Esophagus muscularis mucosa (tissue), 4 donors: Measurements from ENCODE around the gene IMPG2. TPM values are rescaled to one million over a fixed set of nuclear protein-coding genes. Genes with fewer than 3 reads are reported as not detected.

ENCODE experiments used
- DNase-seq: peaks from one replicate; pipeline ENCODE4 v3.0.0-alpha.2; 2017; ENCODE audit errors: extremely low spot score
- H3K27ac ChIP-seq, 4 donors: fragments of 200-600 bp; sonication (generic); replicated peaks in 1 of 4; 1 replicate in 3 of 4; 2 replicates in 1 of 4; pipeline ENCODE4 v1.5.1; 2016 to 2019; ENCODE audit warnings: mild to moderate bottlenecking in 1 of 4
- H3K27me3 ChIP-seq, 4 donors: fragments of 200-600 bp; sonication (generic); one replicate each; pipeline versions ENCODE4 v1.5.1 to v1.6.0; 2016 to 2019
- H3K36me3 ChIP-seq, 4 donors: fragments of 200-600 bp; sonication (generic); one replicate each; pipeline ENCODE4 v1.5.1; 2016 to 2019
- H3K4me1 ChIP-seq, 4 donors: fragments of 200-600 bp; sonication (generic); one replicate each; pipeline ENCODE4 v1.5.1; 2016 to 2019
- H3K4me3 ChIP-seq, 4 donors: fragments of 200-600 bp; sonication (generic); 1 replicate in 2 of 4; 2 replicates in 2 of 4; pipeline ENCODE4 v1.5.1; 2016 to 2019; ENCODE audit warnings: mild to moderate bottlenecking in 4 of 4, moderate library complexity in 1 of 4
- H3K9me3 ChIP-seq, 4 donors: fragments of 200-600 bp; sonication (generic); 1 replicate in 3 of 4; 2 replicates in 1 of 4; pipeline ENCODE4 v1.5.1; 2016 to 2019
- EP300 ChIP-seq: sonication (generic); formaldehyde crosslinking; IDR thresholded peaks from one replicate; pipeline ENCODE4 v1.6.1; 2017; ENCODE audit warnings: antibody characterized with exemption
- POLR2A ChIP-seq: fragments of 450-650 bp; IDR thresholded peaks from one replicate; pipeline ENCODE4 v1.6.1; 2017; ENCODE audit warnings: antibody characterized with exemption, moderate library complexity, mild to moderate bottlenecking, low read depth
- POLR2AphosphoS5 ChIP-seq, 2 donors: sonication (generic); formaldehyde crosslinking; IDR thresholded peaks; one replicate each; pipeline ENCODE4 v1.6.1; 2017; ENCODE audit warnings: antibody characterized with exemption in 2 of 2
- WGBS: methylation state at CpG from one replicate; pipeline ENCODE4 v1.1.5; 2018; 5-methylcytosine and 5-hydroxymethylcytosine counted together
- intact Hi-C: fragments of 100-400 bp; cut with DNase I; formaldehyde crosslinking; loops from one replicate; pipeline ENCODE4 v1.15.1; 2023
- total RNA-seq, 4 donors: library from RNA; depleted of rRNA; stranded (reverse); fragments of >200 nt; gene quantifications; one replicate each; pipeline versions ENCODE4 v1.1.0 to v1.2.1, GENCODE V29; 2016
- TF ChIP-seq, protein P1 (sequence below), 3 experiments: fragments of 200-600 bp in 2 of 3; fragments of 450-650 bp in 1 of 3; sonication (generic) in 2 of 3; IDR thresholded peaks; one replicate each; pipeline ENCODE4 v1.5.1; 2017 to 2019; ENCODE audit warnings: antibody characterized with exemption in 3 of 3, mild to moderate bottlenecking in 2 of 3, moderate library complexity in 1 of 3

The IMPG2 gene
- total RNA-seq, 4 donors from 2014 or later: 0.78 to 0.83 (median 0.82) TPM

DNA sequence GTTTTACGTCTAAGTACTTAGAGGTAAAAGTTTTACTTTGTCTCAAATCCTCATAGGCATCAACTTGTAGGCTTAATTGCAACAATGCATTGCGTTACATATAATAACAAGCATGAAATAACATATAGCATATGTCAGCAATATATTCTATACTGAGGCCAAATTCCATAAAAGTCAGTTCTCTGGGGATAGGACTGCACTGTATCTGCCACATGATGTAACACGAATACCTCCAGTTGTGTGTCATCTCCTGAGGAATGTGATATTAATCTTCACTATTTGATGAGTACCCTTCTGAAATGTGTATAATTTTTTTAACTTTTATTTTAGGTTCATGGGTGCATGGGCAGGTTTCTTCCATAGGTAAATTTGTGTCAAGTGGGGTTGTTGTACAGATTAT is 126.4 kb downstream of the IMPG2 start:
- Histone ChIP-seq H3K4me3 (no peak overlapping the region), H3K4me1 (peaks cover 0 to 14% (median 12%) of the 10 kb centered on the region in 4 donors), H3K36me3 (no peaks in the 10 kb centered on the region), H3K27me3 (no peaks in the 10 kb centered on the region), H3K27ac (no peak overlapping the region), H3K9me3 (no peaks in the 10 kb centered on the region)
- 91% methylated on average over 3 of the region's 3 CpGs for WGBS
- intact Hi-C loops: loop anchor here (10.0 kb wide), 1 partner anchor 449 kb away; no protein-coding TSS in a partner anchor
- DNase-seq: no peak
- TF ChIP-seq, protein P1, sequence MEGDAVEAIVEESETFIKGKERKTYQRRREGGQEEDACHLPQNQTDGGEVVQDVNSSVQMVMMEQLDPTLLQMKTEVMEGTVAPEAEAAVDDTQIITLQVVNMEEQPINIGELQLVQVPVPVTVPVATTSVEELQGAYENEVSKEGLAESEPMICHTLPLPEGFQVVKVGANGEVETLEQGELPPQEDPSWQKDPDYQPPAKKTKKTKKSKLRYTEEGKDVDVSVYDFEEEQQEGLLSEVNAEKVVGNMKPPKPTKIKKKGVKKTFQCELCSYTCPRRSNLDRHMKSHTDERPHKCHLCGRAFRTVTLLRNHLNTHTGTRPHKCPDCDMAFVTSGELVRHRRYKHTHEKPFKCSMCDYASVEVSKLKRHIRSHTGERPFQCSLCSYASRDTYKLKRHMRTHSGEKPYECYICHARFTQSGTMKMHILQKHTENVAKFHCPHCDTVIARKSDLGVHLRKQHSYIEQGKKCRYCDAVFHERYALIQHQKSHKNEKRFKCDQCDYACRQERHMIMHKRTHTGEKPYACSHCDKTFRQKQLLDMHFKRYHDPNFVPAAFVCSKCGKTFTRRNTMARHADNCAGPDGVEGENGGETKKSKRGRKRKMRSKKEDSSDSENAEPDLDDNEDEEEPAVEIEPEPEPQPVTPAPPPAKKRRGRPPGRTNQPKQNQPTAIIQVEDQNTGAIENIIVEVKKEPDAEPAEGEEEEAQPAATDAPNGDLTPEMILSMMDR (IDR thresholded peaks at IDR 0.05): no peak
- TF ChIP-seq POLR2A (no peak), POLR2AphosphoS5 (IDR thresholded peaks at IDR 0.05) (no peak)

DNA sequence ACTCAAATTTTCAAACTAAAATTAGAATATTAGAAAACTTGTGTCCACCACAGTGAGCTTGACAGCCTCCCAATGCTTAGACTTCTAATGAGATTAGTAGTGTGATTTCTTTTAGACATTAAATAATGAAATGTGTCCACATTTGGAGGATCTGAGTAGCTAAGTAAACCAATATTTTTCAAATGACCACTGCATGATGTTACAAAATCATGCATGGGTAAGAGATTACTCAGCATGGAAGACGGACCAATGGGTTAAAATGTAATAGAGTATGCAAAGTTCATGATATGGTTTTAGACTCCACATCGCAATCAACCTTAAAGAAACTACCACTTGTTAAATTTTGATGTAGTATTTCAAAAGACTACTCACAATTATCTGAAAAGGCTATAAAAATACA is 130.6 kb downstream of the IMPG2 start:
- 88% methylated on average over 2 of the region's 2 CpGs for WGBS
- intact Hi-C loops: loop anchor here (10.0 kb wide), 1 partner anchor 445 kb away; no protein-coding TSS in a partner anchor
- Histone ChIP-seq H3K4me1 (no peaks in the 10 kb centered on the region), H3K36me3 (no peaks in the 10 kb centered on the region), H3K27ac (no peak overlapping the region), H3K27me3 (no peaks in the 10 kb centered on the region), H3K4me3 (no peak overlapping the region), H3K9me3 (no peaks in the 10 kb centered on the region)
- TF ChIP-seq POLR2A: no peak
- TF ChIP-seq EP300: no peak
- TF ChIP-seq, protein P1 (IDR thresholded peaks at IDR 0.05): no peak
- no peak for TF ChIP-seq POLR2AphosphoS5 (IDR thresholded peaks at IDR 0.05)
- no peak for DNase-seq

GRCh38 chr3:101189176-101189575 is 131.2 kb downstream of the IMPG2 start:
- Histone ChIP-seq H3K27ac (no peak overlapping the region), H3K27me3 (no peaks in the 10 kb centered on the region), H3K4me3 (no peak overlapping the region), H3K4me1 (no peaks in the 10 kb centered on the region), H3K9me3 (no peaks in the 10 kb centered on the region), H3K36me3 (no peaks in the 10 kb centered on the region)
- WGBS: 93% methylated on average over 2 of the region's 2 CpGs
- DNase-seq: no peak
- intact Hi-C loops: no loop called here
- TF ChIP-seq EP300 (no peak), POLR2AphosphoS5 (IDR thresholded peaks at IDR 0.05) (no peak)
- TF ChIP-seq, protein P1 (IDR thresholded peaks at IDR 0.05): no peak

DNA sequence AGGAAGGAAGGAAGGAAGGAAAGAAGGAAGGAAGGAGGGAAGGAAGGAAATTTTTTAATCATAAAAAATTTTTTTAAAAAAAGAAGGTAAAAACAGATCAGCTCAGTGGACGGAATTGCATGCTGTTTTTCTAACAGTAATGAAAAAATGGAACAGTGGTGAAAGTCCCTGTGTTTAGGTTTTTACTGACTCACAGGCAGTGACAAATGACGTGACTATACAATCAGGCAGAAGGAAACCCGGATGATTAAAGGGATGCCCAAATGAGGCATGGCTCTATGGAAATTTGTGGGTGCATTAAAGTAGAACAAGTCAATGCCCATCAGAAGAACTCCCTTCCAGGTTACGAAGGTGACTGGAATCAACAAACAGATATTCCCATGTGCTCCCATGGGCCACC is 135.0 kb downstream of the IMPG2 start:
- no peak for DNase-seq
- Histone ChIP-seq H3K4me1 (no peaks in the 10 kb centered on the region), H3K27me3 (no peaks in the 10 kb centered on the region), H3K36me3 (no peaks in the 10 kb centered on the region), H3K4me3 (no peak overlapping the region), H3K9me3 (no peaks in the 10 kb centered on the region), H3K27ac (no peak overlapping the region)
- TF ChIP-seq EP300 (no peak), POLR2A (no peak), POLR2AphosphoS5 (IDR thresholded peaks at IDR 0.05) (no peak)
- TF ChIP-seq, protein P1 (IDR thresholded peaks at IDR 0.05): no peak
- WGBS: 83% methylated on average over 4 of the region's 4 CpGs
- intact Hi-C loops: no loop called here

DNA sequence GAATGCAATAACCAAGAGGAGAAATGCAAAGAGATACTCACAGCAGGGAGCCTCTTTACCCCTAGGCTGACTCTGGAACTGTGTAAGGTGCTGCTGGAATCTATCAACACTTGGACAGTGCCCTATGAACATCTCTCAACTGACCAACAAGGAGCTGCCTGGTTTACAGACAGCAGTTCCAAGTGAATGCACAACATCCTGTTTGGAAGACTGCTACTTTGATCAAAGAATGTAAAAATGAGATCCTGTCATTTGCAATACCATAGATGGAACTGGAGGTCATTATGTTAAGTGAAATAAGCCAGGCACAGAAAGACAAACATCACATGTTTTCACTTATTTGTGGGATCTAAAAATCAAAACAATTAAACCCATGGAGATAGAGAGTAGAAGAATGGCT is 136.3 kb downstream of the IMPG2 start:
- Histone ChIP-seq H3K36me3 (no peaks in the 10 kb centered on the region), H3K4me3 (no peak overlapping the region), H3K9me3 (no peaks in the 10 kb centered on the region), H3K4me1 (peaks cover 0 to 5% (median 0%) of the 10 kb centered on the region in 4 donors), H3K27me3 (no peaks in the 10 kb centered on the region), H3K27ac (no peak overlapping the region)
- TF ChIP-seq POLR2A (no peak), EP300 (no peak), POLR2AphosphoS5 (IDR thresholded peaks at IDR 0.05) (no peak)
- TF ChIP-seq, protein P1 (IDR thresholded peaks at IDR 0.05): no peak
- DNase-seq: peak; percentile 2
- intact Hi-C loops: no loop called here
